CD4-positive, alpha-beta T cell treated with Interleukin-2 at 100 ng/mL for 4 hours (primary cell): ENCODE results near the gene GUCY1A2.

Experiments
- DNase-seq: peaks from one replicate; pipeline ENCODE4 v3.0.0-alpha.2; 2020; ENCODE audit warnings: low spot score

The GUCY1A2 gene

GRCh38 chr11:106632283-106632682 lies 386.0 kb downstream of the GUCY1A2 start:
- no peak for DNase-seq

- DNase-seq: no peak
These were observed 390.6 kb downstream of the GUCY1A2 start for GRCh38 chr11:106627694-106628093.

GRCh38 chr11:106625566-106625965 lies 392.7 kb downstream of the GUCY1A2 start:
- no peak for DNase-seq

GRCh38 chr11:106624377-106624776 lies 393.9 kb downstream of the GUCY1A2 start:
- DNase-seq: no peak
